GM12864 (cell line): ENCODE results near the gene SLC7A9.

Source experiments
- DNase-seq: peaks from one replicate; pipeline ENCODE4 v3.0.0-alpha.2; 2011; ENCODE audit warnings: low read depth
- H3K4me3 ChIP-seq: 2 replicates; pipeline ENCODE4 v1.5.1; 2011; ENCODE audit warnings: mild to moderate bottlenecking, low read depth, low read length, control low read depth
- TF ChIP-seq, protein P1 (sequence below): IDR thresholded peaks from 2 replicates; pipeline ENCODE4 v1.5.1; 2011; ENCODE audit warnings: low read depth, mild to moderate bottlenecking, moderate library complexity, low read length, control low read depth, inconsistent platforms; ENCODE audit errors: missing control alignments

SLC7A9 gene

DNA sequence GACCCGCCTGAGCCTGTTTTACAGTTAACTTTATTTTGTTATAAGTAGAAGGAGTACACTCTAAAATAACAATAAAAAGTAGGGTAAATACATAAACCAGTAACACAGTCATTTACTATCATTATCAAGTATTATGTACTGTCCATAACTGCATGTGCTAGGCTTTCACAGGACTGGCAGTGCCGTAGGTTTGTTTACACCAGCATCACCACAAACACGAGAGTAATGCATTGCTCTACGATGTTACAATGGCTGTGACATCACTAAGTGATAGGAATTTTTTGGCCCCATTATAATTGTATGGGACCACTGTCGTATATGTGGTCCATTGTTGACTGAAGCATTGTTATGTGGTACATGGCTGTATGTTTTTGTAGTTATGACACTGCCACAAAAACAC, 41.3 kb upstream of the SLC7A9 start:
- DNase-seq, result no peak
- TF ChIP-seq, protein P1, sequence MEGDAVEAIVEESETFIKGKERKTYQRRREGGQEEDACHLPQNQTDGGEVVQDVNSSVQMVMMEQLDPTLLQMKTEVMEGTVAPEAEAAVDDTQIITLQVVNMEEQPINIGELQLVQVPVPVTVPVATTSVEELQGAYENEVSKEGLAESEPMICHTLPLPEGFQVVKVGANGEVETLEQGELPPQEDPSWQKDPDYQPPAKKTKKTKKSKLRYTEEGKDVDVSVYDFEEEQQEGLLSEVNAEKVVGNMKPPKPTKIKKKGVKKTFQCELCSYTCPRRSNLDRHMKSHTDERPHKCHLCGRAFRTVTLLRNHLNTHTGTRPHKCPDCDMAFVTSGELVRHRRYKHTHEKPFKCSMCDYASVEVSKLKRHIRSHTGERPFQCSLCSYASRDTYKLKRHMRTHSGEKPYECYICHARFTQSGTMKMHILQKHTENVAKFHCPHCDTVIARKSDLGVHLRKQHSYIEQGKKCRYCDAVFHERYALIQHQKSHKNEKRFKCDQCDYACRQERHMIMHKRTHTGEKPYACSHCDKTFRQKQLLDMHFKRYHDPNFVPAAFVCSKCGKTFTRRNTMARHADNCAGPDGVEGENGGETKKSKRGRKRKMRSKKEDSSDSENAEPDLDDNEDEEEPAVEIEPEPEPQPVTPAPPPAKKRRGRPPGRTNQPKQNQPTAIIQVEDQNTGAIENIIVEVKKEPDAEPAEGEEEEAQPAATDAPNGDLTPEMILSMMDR, result no peak
- no peak overlapping the region for H3K4me3 ChIP-seq

DNA sequence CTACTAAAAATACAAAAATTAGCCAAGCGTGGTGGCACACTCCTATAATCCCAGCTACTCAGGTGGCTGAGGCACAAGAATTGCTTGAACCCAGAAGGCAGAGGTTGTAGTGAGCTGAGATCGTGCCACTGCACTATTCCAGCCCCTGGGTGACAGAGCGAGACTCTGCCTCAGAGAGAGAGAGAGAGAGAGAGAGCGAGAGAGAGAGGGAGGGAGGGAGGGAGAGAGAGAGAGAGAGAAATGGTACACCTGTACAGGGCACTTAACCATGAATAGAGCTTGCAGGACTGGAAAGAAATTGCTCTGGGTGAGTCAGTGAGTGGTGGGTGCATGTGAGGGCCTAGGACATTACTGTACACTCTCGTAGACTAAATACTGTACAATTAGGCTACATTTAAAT, 40.5 kb upstream of the SLC7A9 start:
- TF ChIP-seq, protein P1, result no peak
- no peak for DNase-seq

DNA sequence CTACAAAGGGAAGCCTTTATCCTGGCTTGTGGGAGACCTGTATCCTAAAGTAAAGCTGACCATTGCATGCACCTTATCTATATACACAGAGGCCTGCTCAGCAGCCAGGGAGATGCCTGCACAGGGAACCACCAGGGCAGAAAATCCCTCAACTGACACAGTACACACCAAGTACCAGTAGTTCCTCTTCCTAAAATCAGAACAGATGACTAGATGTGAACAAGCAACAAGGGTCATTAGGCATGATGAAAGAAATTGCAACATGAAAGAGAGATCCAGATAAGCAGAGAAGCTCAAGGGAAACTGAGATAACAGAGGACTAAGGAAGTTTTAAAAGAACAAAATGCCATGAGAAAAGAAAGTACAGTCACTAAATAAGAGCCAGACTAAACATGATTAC, 39.7 kb upstream of the SLC7A9 start:
- no peak for DNase-seq
- H3K4me3 ChIP-seq, result no peak overlapping the region
- TF ChIP-seq, protein P1, result no peak

More for the DNA sequence above, 40.5 kb upstream of the SLC7A9 start:
- no peak overlapping the region for H3K4me3 ChIP-seq

DNA sequence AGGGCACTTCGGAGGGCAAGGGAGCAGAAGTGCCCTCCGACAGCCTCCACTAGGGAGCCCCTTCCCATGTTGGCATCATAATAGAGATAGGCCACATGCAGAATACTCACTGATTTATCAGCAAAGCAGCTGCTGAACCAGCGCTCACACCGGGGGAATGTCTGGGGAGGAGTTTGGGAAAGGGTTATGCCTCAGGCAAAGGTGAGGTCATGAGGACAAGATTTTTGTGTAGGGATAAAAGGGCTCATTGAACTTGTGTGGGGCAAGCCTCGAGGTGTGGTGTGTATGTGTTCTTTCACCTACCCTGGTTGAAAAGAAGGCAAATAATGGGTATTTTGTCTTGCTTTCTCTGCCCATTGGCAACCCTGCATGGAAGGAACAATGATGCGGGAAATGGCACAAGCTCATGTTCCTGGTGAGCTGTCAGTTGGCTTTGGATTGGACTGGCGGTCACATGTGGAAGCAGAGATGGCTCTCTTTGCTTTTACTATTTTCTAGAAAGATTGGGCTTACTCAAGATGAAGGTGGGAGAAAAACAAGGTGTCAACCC, 39.1 kb upstream of the SLC7A9 start:
- TF ChIP-seq, protein P1, result no peak
- no peak overlapping the region for H3K4me3 ChIP-seq
- DNase-seq, result no peak

DNA sequence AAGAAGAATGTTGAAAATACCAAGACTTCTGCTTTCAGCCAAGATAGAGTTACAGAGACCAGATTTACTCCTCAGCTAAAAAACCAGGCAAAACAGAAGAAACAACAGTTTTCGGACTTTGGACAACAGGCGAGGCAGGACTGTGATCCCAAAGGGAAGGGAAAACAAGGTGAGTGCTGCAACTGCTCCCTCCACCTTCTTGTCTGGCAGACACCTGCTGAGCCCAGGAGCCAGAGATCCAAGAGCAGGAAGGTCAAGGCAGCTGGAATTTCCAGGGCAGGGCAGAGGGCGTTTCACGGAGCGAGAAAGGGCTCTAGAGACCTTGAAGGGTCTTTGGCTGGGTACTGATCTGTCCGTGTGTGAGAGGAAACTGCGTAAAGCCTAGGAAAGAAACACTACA, 32.9 kb upstream of the SLC7A9 start:
- no peak for DNase-seq
- no peak overlapping the region for H3K4me3 ChIP-seq
- TF ChIP-seq, protein P1, result no peak

DNA sequence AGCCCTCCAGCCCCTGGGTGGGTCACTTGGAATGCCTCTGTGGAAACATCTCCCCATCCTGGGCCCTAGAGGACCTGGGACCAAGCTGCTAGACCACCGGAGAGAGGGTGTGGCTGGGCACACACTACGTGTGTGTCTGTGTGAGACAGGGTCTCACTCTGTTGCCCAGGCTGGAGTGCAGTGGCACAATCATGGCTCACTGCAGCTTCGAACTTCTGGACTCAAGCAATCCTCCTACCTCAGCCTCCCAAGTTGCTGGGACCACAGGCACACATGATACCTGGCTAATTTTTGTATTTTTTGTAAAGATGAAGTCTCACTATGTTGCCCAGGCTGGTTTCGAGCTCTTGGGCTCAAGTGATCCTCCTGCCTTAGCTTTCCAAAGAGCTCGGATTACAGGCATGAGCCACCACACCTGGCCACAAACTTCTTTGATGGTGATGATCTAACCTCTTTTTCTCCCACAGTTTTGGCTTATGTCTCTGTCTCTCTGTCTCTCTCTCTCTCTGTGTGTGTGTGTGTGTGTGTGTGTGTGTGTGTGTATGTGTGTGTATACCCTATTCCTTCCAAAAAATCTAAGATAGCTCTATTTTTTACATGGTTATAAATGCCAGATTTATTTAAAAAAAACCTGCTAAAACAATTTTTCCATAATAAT, 32.1 kb upstream of the SLC7A9 start:
- no peak for DNase-seq
- no peak overlapping the region for H3K4me3 ChIP-seq
- TF ChIP-seq, protein P1, result no peak
